Motor neuron (in vitro differentiated cells): ENCODE results near the gene ATG4C. TPM values are rescaled to one million over a fixed set of nuclear protein-coding genes. Genes with fewer than 3 reads are reported as not detected.

Source experiments
- ATAC-seq, 8 experiments: fragments of 200-7000 bp; cut with Tn5 transposase; replicated peaks in 6 of 8; 2 replicates each; pipeline ENCODE4 v1.8.0; 2021; ENCODE audit warnings: mild to moderate bottlenecking in 8 of 8, moderate library complexity in 8 of 8
- H3K27ac ChIP-seq, 2 donors: fragments of 250-450 bp; sonication (Bioruptor Pico); 2 replicates each; pipeline ENCODE4 v1.9.0; 2021; ENCODE audit warnings: antibody characterized with exemption in 2 of 2, mild to moderate bottlenecking in 2 of 2, moderate library complexity in 1 of 2
- H3K4me1 ChIP-seq, 2 donors: fragments of 250-450 bp; sonication (Bioruptor Pico); replicated peaks in 1 of 2; 2 replicates each; pipeline ENCODE4 v1.6.1; 2021; ENCODE audit warnings: antibody characterized with exemption in 2 of 2, mild to moderate bottlenecking in 2 of 2, moderate library complexity in 1 of 2
- H3K4me3 ChIP-seq, 5 donors: fragments of 250-450 bp; sonication (Bioruptor Pico); 2 replicates each; pipeline ENCODE4 v1.9.0; 2021; ENCODE audit warnings: antibody characterized with exemption in 5 of 5, mild to moderate bottlenecking in 5 of 5, moderate library complexity in 4 of 5
- WGBS, 10 experiments: fragments of 450-650 bp; shearing (Covaris generic); methylation state at CpG; one replicate each; pipeline ENCODE4 v1.0.0; 2022; 5-methylcytosine and 5-hydroxymethylcytosine counted together
- in situ Hi-C, 9 experiments: fragments of 400-800 bp; cut with MboI; loops; one replicate each; pipeline ENCODE4 v1.15.0; 2021; ENCODE audit warnings: low sequenced_read_pairs in 9 of 9, low pct_unique_long_range_greater_than_20kb in 2 of 9; ENCODE audit not compliant: unreplicated experiment in 9 of 9
- total RNA-seq, 8 experiments: library from RNA; unstranded; fragments of 300-600 nt; gene quantifications; 2 replicates each; pipeline versions ENCODE4 v1.2.3 to v1.2.4, GENCODE V29; 2022

ATG4C gene
- total RNA-seq, 8 experiments from 2014 or later: 6.4 to 13.6 (median 9.6) TPM

DNA sequence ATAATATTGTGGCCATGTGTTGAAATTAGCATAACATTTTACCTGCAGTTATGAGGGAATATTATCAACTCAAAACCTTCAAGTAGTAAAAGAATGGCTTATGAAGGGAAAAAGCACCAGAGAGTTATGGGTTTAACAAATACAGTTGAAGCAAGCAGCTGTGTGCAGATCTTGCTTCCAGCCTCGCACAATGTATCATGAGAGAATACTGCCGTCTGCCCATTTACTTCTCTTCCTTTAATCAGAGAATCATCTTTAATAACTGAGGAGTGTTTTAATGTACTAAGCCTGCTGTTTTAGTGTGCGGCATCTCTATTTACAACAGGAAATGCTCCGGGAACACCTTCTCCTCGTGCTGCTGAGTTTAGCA is 120.9 kb downstream of the ATG4C start:
- peak in 4 of 8 experiments; percentile 18 to 44 (median 36) for ATAC-seq
- in situ Hi-C loops: no loop called here
- Histone ChIP-seq H3K27ac (peak overlapping the region in 1 of 2 donors; percentile 59), H3K4me1 (peaks cover 2 to 41% of the 10 kb centered on the region in 2 donors), H3K4me3 (no peak overlapping the region)
- WGBS, 10 experiments: 22 to 100% (median 79%) methylated on average over 2 to 5 of the region's 5 CpGs; no CpG with 5 or more reads in 4 of the 10 experiments

DNA sequence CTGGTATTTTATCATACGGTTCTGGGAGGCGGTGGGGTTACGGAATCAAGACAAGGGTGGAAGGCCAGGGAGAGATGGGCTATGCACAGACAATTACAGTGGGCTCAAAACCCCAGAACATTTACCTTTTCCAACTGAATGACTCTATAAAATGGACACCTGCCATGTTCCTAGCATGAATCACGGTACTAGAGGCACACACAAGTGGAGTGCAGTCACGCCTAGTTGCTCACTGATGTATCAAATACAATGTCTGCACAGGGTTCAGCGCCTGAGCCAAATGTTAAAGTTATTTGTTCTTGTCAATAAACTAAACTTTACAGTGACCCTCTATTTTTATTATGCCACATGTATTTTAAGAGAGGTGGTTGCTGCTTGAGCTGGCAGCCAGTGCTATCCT is 121.4 kb downstream of the ATG4C start:
- in situ Hi-C loops: no loop called here
- Histone ChIP-seq H3K4me1 (peaks cover 2 to 41% of the 10 kb centered on the region in 2 donors), H3K4me3 (no peak overlapping the region), H3K27ac (peak overlapping the region in 1 of 2 donors; percentile 59)
- 49 to 100% (median 93%) methylated on average over 2 to 6 of the region's 6 CpGs; no CpG with 5 or more reads in 3 of the 10 experiments for WGBS, 10 experiments
- ATAC-seq: peak in 1 of 8 experiments; percentile 32

DNA sequence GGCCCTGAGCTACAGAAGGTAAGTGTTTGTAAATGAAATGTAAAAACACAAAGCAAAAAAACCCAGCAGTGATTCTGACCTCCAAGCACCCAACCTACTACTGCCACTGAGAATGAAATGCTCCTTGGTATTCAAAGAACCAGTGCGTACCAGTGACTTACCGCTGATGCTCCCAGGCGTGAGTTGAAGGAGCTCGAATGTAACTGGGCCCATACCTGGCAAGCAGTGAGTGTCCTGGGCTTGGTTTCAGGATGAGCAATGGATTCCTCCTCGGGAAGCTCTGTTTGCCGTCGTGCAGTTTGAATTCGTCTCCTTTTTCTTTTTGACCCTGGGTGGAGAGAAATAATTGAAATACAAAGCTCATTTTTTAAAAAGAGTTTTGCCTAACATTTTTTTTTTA is 121.9 kb downstream of the ATG4C start:
- WGBS, 10 experiments: 56 to 100% (median 92%) methylated on average over 2 to 8 of the region's 8 CpGs; no CpG with 5 or more reads in 1 of the 10 experiments
- ATAC-seq: no peak
- peak overlapping the region in 1 of 2 donors; percentile 59 for H3K27ac ChIP-seq
- H3K4me3 ChIP-seq: no peak overlapping the region
- H3K4me1 ChIP-seq: peaks cover 2 to 41% of the 10 kb centered on the region in 2 donors
- in situ Hi-C loops: no loop called here

DNA sequence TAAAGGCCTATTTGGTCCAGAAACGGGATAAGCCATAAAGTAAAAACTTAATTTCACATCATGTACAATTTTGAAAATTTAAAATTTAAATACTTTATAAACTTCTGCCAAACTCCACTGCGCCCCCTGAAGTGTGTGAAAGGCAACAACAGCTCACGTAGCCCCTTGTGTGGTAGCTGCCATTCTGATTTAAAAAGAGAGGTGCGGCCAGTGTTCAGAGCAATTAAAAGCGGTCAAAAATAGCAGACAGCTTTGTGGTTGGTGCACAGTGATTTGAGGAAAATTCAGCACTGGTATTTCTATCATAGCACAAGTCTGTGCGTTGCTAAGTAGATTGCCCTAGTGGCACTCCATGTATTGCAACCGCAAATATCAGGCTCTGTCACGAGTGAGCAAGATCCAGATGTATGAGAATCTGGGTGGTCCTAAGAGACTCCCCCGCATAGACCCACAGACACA is 122.5 kb downstream of the ATG4C start:
- Histone ChIP-seq H3K27ac (no peak overlapping the region), H3K4me3 (no peak overlapping the region), H3K4me1 (peaks cover 2 to 41% of the 10 kb centered on the region in 2 donors)
- in situ Hi-C loops: no loop called here
- ATAC-seq: peak in 2 of 8 experiments; percentile 38 to 45
- 21 to 94% (median 79%) methylated on average over 1 to 9 of the region's 9 CpGs for WGBS, 10 experiments

DNA sequence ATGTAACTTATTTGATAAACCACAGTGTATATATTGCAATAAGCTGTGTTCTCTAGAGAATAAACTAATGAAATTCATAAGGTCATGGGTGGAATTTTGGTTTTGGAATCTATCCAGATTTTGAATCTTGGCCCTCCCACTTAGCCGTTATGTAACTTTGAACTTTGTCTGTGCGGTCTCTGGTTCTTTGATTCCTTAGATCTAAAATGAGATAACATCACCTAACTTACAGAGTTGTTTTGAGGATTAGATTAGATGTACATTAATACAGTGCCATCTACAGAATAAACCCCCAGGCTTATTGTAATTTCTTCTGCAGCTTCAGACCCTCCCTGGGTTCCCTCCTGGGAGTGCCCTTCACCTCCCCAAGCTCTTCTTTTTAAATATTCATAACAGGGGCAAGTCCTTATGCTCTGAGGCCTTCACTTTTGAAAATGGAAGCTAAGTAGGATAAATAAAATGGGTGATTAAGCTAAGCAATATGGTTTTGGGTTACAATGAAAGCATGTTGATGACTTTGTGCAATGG is 124.3 kb downstream of the ATG4C start:
- Histone ChIP-seq H3K27ac (no peak overlapping the region), H3K4me1 (peaks cover 2 to 35% of the 10 kb centered on the region in 2 donors), H3K4me3 (no peak overlapping the region)
- 5 to 100% (median 100%) methylated on average over 1 to 2 of the region's 2 CpGs; no CpG with 5 or more reads in 1 of the 10 experiments for WGBS, 10 experiments
- ATAC-seq: peak in 3 of 8 experiments; percentile 47 to 78 (median 72)
- in situ Hi-C loops: no loop called here

DNA sequence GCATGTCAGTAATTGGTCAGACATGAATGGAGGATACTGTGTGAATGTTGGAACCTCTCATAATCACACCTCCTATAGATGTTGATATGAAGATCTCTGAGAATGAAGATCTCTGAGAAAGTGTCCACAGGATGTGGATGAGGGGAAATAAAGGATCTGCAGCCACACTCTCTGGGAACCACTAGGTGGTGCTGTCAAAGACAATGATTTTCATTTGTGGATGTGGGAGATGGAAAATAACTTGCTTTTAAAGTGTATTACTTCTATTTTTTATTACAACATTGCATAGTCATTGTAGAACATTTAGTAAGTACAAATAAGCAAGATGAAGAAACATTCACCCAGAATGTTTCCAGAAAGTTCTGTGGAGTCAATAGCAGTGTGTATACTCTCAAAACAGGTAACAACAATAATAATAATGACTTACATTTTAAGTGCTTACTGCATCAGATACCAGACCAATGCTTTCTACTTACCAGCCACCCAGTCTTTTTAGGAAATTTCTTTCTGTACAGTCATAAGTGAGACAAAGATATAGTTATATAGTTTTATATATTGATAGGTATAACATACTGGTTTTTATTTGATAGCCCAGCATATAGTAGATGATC is 128.2 kb downstream of the ATG4C start:
- Histone ChIP-seq H3K4me3 (no peak overlapping the region), H3K4me1 (no peaks in the 10 kb centered on the region), H3K27ac (no peak overlapping the region)
- in situ Hi-C loops: no loop called here
- peak in 2 of 8 experiments; percentile 24 to 37 for ATAC-seq

Other genes starting within 250 kb of the ATG4C start
- 1 to 10 TPM in 5 of 8 experiments, under 1 TPM in 3; 0.41 to 3.9 (median 1.8) TPM for gene ANGPTL3, start 186.6 kb upstream of the ATG4C start, total RNA-seq
- 100 to 1,000 TPM in 2 of 8 experiments, 10 to 100 TPM in 6; 20.5 to 114 (median 81.6) TPM for gene DOCK7, start 95.7 kb upstream of the ATG4C start, total RNA-seq